Stimulated activated CD4-positive, alpha-beta T cell treated with anti-CD3 and anti-CD28 coated beads, Interleukin-4, amount 100 ng/mL, for 24 hours (primary cell): ENCODE data around the gene SCN11A.

Experiments used
- DNase-seq: peaks from one replicate; pipeline ENCODE4 v3.0.0-alpha.2; 2020

SCN11A gene

GRCh38 chr3:39051649-39052561, at the start of gene SCN11A, which contains the start of gene WDR48:
Gene SCN11A, minus strand, starts transcription at chr3:39051944. Its CDS starts 101,582 bp downstream, at chr3:38950362.
Gene WDR48, plus strand, starts transcription at chr3:39052016. Its CDS starts 10 bp downstream, at chr3:39052026.
- peak; percentile 95 for DNase-seq

GRCh38 chr3:39101022-39101689, 49.4 kb upstream of the SCN11A start:
- DNase-seq: peak; percentile 57

GRCh38 chr3:39100500-39100886, 48.7 kb upstream of the SCN11A start:
- no peak for DNase-seq

- no peak for DNase-seq
These were observed 48.2 kb upstream of the SCN11A start for GRCh38 chr3:39099738-39100499.

GRCh38 chr3:39099242-39099641, 47.5 kb upstream of the SCN11A start:
- no peak for DNase-seq

- no peak for DNase-seq
These were observed 46.8 kb upstream of the SCN11A start for GRCh38 chr3:39098473-39099000.

GRCh38 chr3:39097716-39098472, 46.1 kb upstream of the SCN11A start:
- DNase-seq: no peak

- DNase-seq: no peak
These were observed 45.0 kb upstream of the SCN11A start for GRCh38 chr3:39096775-39097174.

- DNase-seq: no peak
These were observed 44.0 kb upstream of the SCN11A start for GRCh38 chr3:39095778-39096177.

- DNase-seq: no peak
These were observed 43.3 kb upstream of the SCN11A start for GRCh38 chr3:39094851-39095677.

- DNase-seq: no peak
These were observed 39.2 kb upstream of the SCN11A start for GRCh38 chr3:39090922-39091321.

- no peak for DNase-seq
These were observed 37.1 kb upstream of the SCN11A start for GRCh38 chr3:39088889-39089288.

- no peak for DNase-seq
These were observed 36.7 kb upstream of the SCN11A start for GRCh38 chr3:39088456-39088855.

- no peak for DNase-seq
These were observed 34.4 kb upstream of the SCN11A start for GRCh38 chr3:39086144-39086543.

- DNase-seq: no peak
These were observed 31.0 kb upstream of the SCN11A start for GRCh38 chr3:39082666-39083313.

- DNase-seq: no peak
These were observed 28.3 kb upstream of the SCN11A start for GRCh38 chr3:39080026-39080425.

- DNase-seq: no peak
These were observed 27.8 kb upstream of the SCN11A start for GRCh38 chr3:39079530-39079929.

- no peak for DNase-seq
These were observed 24.2 kb upstream of the SCN11A start for GRCh38 chr3:39075910-39076309.

GRCh38 chr3:39068556-39068955, 16.8 kb upstream of the SCN11A start:
- DNase-seq: no peak

- no peak for DNase-seq
These were observed 15.5 kb upstream of the SCN11A start for GRCh38 chr3:39067286-39067685.

GRCh38 chr3:39065197-39065596, 13.5 kb upstream of the SCN11A start:
- DNase-seq: peak; percentile 10
